GM12874 (cell line): ENCODE data around the gene HUS1B.

Source experiments
- CTCF ChIP-seq: IDR thresholded peaks from 2 replicates; pipeline ENCODE4 v1.5.1; 2011; ENCODE audit warnings: low read depth, mild to moderate bottlenecking, control low read depth, low read length, moderate library complexity; ENCODE audit not compliant: insufficient read depth

HUS1B gene

GRCh38 chr6:654136-654535 is 2.8 kb downstream of the HUS1B start:
- no peak for TF ChIP-seq CTCF

GRCh38 chr6:652865-653264 is 4.0 kb downstream of the HUS1B start:
- no peak for TF ChIP-seq CTCF

- TF ChIP-seq CTCF, result no peak
These were observed 6.8 kb downstream of the HUS1B start for GRCh38 chr6:650098-650497.

- TF ChIP-seq CTCF, result no peak
These were observed 14.1 kb downstream of the HUS1B start for GRCh38 chr6:642805-643204.

GRCh38 chr6:641225-641985 is 15.5 kb downstream of the HUS1B start:
- no peak for TF ChIP-seq CTCF

GRCh38 chr6:636488-636887 is 20.4 kb downstream of the HUS1B start:
- no peak for TF ChIP-seq CTCF

GRCh38 chr6:635233-635632 is 21.7 kb downstream of the HUS1B start:
- TF ChIP-seq CTCF, result no peak
